GM23248 (cell line): ENCODE results near the gene EGFLAM. TPM values are rescaled to one million over a fixed set of nuclear protein-coding genes. Genes with fewer than 3 reads are reported as not detected.

Experiments
- DNase-seq: peaks from one replicate; pipeline ENCODE4 v3.0.0-alpha.2; 2015
- H2AFZ ChIP-seq: fragments of 200-600 bp; sonication (generic); 2 replicates; pipeline ENCODE4 v1.6.1; 2016; ENCODE audit warnings: antibody characterized with exemption
- H3F3A ChIP-seq: fragments of 200-600 bp; sonication (generic); 2 replicates; pipeline ENCODE4 v1.6.1; 2016; ENCODE audit warnings: mild to moderate bottlenecking, antibody characterized with exemption, mixed run types; ENCODE audit not compliant: insufficient read depth
- H3K27ac ChIP-seq: fragments of 200-600 bp; sonication (generic); 2 replicates; pipeline ENCODE4 v1.5.1; 2016; ENCODE audit warnings: mild to moderate bottlenecking
- H3K27me3 ChIP-seq: fragments of 200-600 bp; sonication (generic); replicated peaks from 2 replicates; pipeline ENCODE4 v1.6.1; 2016; ENCODE audit warnings: mild to moderate bottlenecking; ENCODE audit not compliant: insufficient read depth
- H3K36me3 ChIP-seq: fragments of 200-600 bp; sonication (generic); 2 replicates; pipeline ENCODE4 v1.6.1; 2016; ENCODE audit warnings: low read depth, mild to moderate bottlenecking
- H3K4me1 ChIP-seq: fragments of 200-600 bp; sonication (generic); 2 replicates; pipeline ENCODE4 v1.6.1; 2016; ENCODE audit warnings: mild to moderate bottlenecking; ENCODE audit not compliant: insufficient read depth
- H3K4me2 ChIP-seq: fragments of 200-600 bp; sonication (generic); one replicate; pipeline ENCODE4 v1.6.1; 2016; ENCODE audit warnings: mild to moderate bottlenecking; ENCODE audit not compliant: unreplicated experiment
- H3K4me3 ChIP-seq: fragments of 200-600 bp; sonication (generic); 2 replicates; pipeline ENCODE4 v1.5.1; 2016; ENCODE audit warnings: mild to moderate bottlenecking
- H3K79me2 ChIP-seq: fragments of 200-600 bp; sonication (generic); 2 replicates; pipeline ENCODE4 v1.6.1; 2016; ENCODE audit warnings: mild to moderate bottlenecking; ENCODE audit not compliant: insufficient read depth
- H3K9ac ChIP-seq: fragments of 200-600 bp; sonication (generic); 2 replicates; pipeline ENCODE4 v1.6.1; 2016; ENCODE audit warnings: mild to moderate bottlenecking
- H3K9me2 ChIP-seq: fragments of 200-600 bp; sonication (generic); 2 replicates; pipeline ENCODE4 v1.6.1; 2016; ENCODE audit warnings: mixed run types, mild to moderate bottlenecking, moderate library complexity; ENCODE audit not compliant: insufficient read depth
- H3K9me3 ChIP-seq: fragments of 200-600 bp; sonication (generic); one replicate; pipeline ENCODE4 v1.6.1; 2017; ENCODE audit warnings: low read depth
- H4K20me1 ChIP-seq: fragments of 200-600 bp; sonication (generic); 2 replicates; pipeline ENCODE4 v1.6.0; 2016; ENCODE audit not compliant: insufficient read depth
- EZH2 ChIP-seq: fragments of 200-600 bp; sonication (generic); IDR thresholded peaks from 2 replicates; pipeline ENCODE4 v1.6.1; 2018; ENCODE audit warnings: antibody characterized with exemption, mild to moderate bottlenecking; ENCODE audit not compliant: insufficient read depth, poor library complexity, severe bottlenecking
- EZH2phosphoT487 ChIP-seq: fragments of 200-600 bp; sonication (generic); IDR thresholded peaks from 2 replicates; pipeline ENCODE4 v1.6.1; 2018; ENCODE audit warnings: antibody characterized with exemption, moderate library complexity, mild to moderate bottlenecking, low read depth; ENCODE audit not compliant: insufficient read depth
- WGBS, 2 experiments: methylation state at CpG; one replicate each; pipeline ENCODE4 v1.1.6; 2015 to 2017; ENCODE audit warnings: low lambda C conversion rate in 2 of 2, low coverage in 1 of 2; ENCODE audit errors: missing lambda C conversion rate in 2 of 2; 5-methylcytosine and 5-hydroxymethylcytosine counted together
- in situ Hi-C: fragments of 300-500 bp; cut with MboI; formaldehyde crosslinking; loops from 2 replicates; pipeline ENCODE4 v1.15.0; 2020
- polyA plus RNA-seq: library from polyadenylated mRNA; unstranded; fragments of >200 nt; fragmentation: Nextera tagmentation; extraction: Ambion mirVana; gene quantifications from 2 replicates; pipeline ENCODE4 v1.2.1, GENCODE V29; 2016
- total RNA-seq: library from RNA; depleted of rRNA; stranded (reverse); fragments of >200 nt; shearing (Covaris generic); gene quantifications from 2 replicates; pipeline ENCODE4 v1.2.3, GENCODE V29; 2014

The EGFLAM gene
- total and polyA plus RNA-seq, 2 experiments from 2014 or later = not detected

DNA sequence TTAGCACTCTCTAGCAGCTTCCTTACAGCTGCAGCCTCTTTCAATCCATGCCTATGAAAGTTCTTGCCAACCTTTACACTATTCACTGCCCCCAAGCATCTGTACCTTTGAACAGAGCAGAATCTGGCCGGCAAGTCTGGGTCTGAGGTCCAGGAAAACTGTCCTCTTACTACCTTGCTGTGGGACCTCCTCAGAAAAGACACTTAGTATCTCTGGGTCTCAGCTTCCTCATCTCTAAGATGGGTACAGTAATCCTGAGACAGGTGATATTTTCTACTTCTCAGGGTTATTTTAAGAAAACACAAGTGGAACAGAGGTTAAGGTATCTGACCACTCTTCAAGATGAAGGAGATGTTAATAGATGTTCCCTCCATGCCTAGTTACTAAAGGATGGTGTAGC is 120.2 kb downstream of the EGFLAM start:
- H2AFZ ChIP-seq = no peak overlapping the region

GRCh38 chr5:38379350-38379937 is 121.1 kb downstream of the EGFLAM start:
- no peaks in the 10 kb centered on the region for H3K9me3 ChIP-seq
- H3K36me3 ChIP-seq = no peaks in the 10 kb centered on the region
- in situ Hi-C loops = no loop called here
- H3K27me3 ChIP-seq = peaks cover 40% of the 10 kb centered on the region
- H2AFZ ChIP-seq = no peak overlapping the region
- H3K27ac ChIP-seq = no peak overlapping the region
- TF ChIP-seq EZH2phosphoT487 = no peak
- TF ChIP-seq EZH2 = no peak
- H3K4me3 ChIP-seq = no peak overlapping the region
- H4K20me1 ChIP-seq = no peaks in the 10 kb centered on the region
- no peaks in the 10 kb centered on the region for H3K9me2 ChIP-seq
- no peak overlapping the region for H3K9ac ChIP-seq
- no peak overlapping the region for H3K4me2 ChIP-seq
- 71 to 80% methylated on average over 7 of the region's 7 CpGs for WGBS, 2 experiments
- H3F3A ChIP-seq = no peaks in the 10 kb centered on the region
- H3K79me2 ChIP-seq = no peaks in the 10 kb centered on the region
- H3K4me1 ChIP-seq = no peaks in the 10 kb centered on the region
- no peak for DNase-seq

More for the DNA sequence above, 120.2 kb downstream of the EGFLAM start:
- Histone ChIP-seq H3K9ac (no peak overlapping the region), H3K79me2 (no peaks in the 10 kb centered on the region), H3K9me2 (no peaks in the 10 kb centered on the region), H3K4me2 (no peak overlapping the region), H3K27me3 (peaks cover 43% of the 10 kb centered on the region), H3F3A (no peaks in the 10 kb centered on the region), H3K9me3 (no peaks in the 10 kb centered on the region), H3K4me3 (no peak overlapping the region), H3K27ac (no peak overlapping the region), H4K20me1 (no peaks in the 10 kb centered on the region), H3K4me1 (no peaks in the 10 kb centered on the region), H3K36me3 (no peaks in the 10 kb centered on the region)
- DNase-seq = no peak
- in situ Hi-C loops = no loop called here
- TF ChIP-seq EZH2 (no peak), EZH2phosphoT487 (no peak)
- 78 to 83% methylated on average over 1 of the region's 1 CpG for WGBS, 2 experiments

DNA sequence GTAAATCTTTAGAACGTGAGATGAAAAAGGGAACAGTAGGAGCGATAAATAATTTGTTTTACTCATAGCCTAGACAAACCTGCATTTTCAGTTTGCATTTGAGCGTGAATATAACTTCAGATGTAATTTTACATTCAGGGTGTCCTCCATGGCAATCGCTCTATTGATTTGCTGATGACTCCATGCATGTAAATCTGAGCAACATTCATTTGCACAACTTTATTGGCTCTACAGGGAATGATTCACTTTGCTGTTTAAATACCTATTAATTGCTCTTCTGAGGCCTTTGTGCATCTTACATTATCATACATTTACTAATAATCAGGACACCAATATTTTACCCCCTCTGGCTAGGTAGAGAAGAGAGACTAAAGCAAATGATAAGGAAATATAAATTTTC is 122.2 kb downstream of the EGFLAM start:
- Histone ChIP-seq H3F3A (no peaks in the 10 kb centered on the region), H3K27ac (no peak overlapping the region), H4K20me1 (no peaks in the 10 kb centered on the region), H3K4me1 (no peaks in the 10 kb centered on the region), H3K27me3 (peaks cover 34% of the 10 kb centered on the region), H3K36me3 (no peaks in the 10 kb centered on the region), H3K79me2 (no peaks in the 10 kb centered on the region), H3K4me3 (no peak overlapping the region), H3K4me2 (no peak overlapping the region), H3K9me3 (no peaks in the 10 kb centered on the region), H2AFZ (no peak overlapping the region), H3K9me2 (no peaks in the 10 kb centered on the region), H3K9ac (no peak overlapping the region)
- in situ Hi-C loops = no loop called here
- WGBS, 2 experiments = 86 to 95% methylated on average over 4 of the region's 4 CpGs
- no peak for TF ChIP-seq EZH2
- no peak for TF ChIP-seq EZH2phosphoT487
- DNase-seq = no peak

DNA sequence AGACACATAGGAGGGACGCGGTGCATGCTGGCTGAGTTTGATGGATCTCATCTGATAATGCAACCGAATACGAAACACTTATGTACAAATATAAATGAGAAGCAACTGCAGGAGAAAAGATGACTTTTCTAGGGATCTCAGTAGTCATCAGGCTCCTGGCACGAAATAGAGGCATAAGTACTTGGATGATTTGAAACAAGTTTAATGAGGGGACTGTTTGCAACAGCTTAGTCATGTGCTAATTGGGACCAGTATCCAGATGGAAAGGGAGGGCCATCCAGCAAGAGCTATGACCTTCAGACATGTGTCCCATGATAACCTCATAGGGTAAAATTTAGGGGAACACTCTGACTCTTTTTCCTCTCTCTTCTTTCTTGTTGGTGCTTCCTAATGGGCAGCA is 123.0 kb downstream of the EGFLAM start:
- H3K9me3 ChIP-seq = no peaks in the 10 kb centered on the region
- in situ Hi-C loops = no loop called here
- H3K4me2 ChIP-seq = no peak overlapping the region
- no peak overlapping the region for H3K27ac ChIP-seq
- H4K20me1 ChIP-seq = no peaks in the 10 kb centered on the region
- no peaks in the 10 kb centered on the region for H3K79me2 ChIP-seq
- WGBS, 2 experiments = 32 to 38% methylated on average over 5 of the region's 5 CpGs
- TF ChIP-seq EZH2phosphoT487 (no peak), EZH2 (no peak)
- H2AFZ ChIP-seq = no peak overlapping the region
- H3K4me3 ChIP-seq = no peak overlapping the region
- no peaks in the 10 kb centered on the region for H3F3A ChIP-seq
- H3K9me2 ChIP-seq = no peaks in the 10 kb centered on the region
- H3K4me1 ChIP-seq = no peaks in the 10 kb centered on the region
- H3K9ac ChIP-seq = no peak overlapping the region
- no peaks in the 10 kb centered on the region for H3K36me3 ChIP-seq
- H3K27me3 ChIP-seq = peaks cover 26% of the 10 kb centered on the region
- DNase-seq = peak; percentile 14
